ENCODE measurements around the gene NAALADL2.

NAALADL2 gene

DNA sequence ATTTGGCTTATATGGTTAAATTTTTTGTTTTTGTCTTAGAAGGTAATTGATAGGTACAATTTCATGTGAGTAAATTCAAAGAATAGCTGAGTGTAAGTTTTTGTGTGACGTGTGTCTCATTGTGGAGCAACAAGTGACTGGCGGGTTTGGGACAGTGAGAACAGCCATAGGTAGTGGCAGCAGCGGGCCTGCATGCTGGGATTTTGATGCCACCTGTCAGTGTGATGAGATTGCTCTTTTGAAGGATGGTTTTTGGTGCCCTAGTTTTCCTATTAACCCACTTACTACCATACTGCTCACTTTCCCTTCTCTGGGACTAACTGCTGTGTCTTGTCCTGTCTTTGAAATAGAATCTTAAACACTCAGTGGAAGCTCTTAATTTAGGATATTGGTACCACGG lies 522.6 kb downstream of the NAALADL2 start:
- Histone ChIP-seq H3K79me2 (ENCODE audit: low read length) (no peaks in the 10 kb centered on the region), H3K9ac (ENCODE audit: low read length) (no peak overlapping the region), H2AFZ (ENCODE audit: low read depth, low read length) (no peak overlapping the region), H3K4me2 (ENCODE audit: low read length) (no peak overlapping the region), H3K27ac (ENCODE audit: low read length) (no peak overlapping the region), H4K20me1 (ENCODE audit: insufficient read depth, low read length) (no peaks in the 10 kb centered on the region), H3K36me3 (replicated peaks; ENCODE audit: low read depth, low read length) (no peaks in the 10 kb centered on the region), H3K9me3 (ENCODE audit: insufficient read depth, low read length) (no peaks in the 10 kb centered on the region), H3K27me3 (ENCODE audit: low read depth, low read length) (no peaks in the 10 kb centered on the region), H3K4me1 (ENCODE audit: low read length) (peaks cover 9% of the 10 kb centered on the region), H3K4me3 (ENCODE audit: low read length) (no peak overlapping the region)
- TF ChIP-seq CTCF (IDR thresholded peaks at IDR 0.05; ENCODE audit: low read depth, low read length) (no peak), EZH2phosphoT487 (IDR thresholded peaks at IDR 0.05; ENCODE audit: low read depth) (no peak)

- no peaks in the 10 kb centered on the region for H4K20me1 ChIP-seq (ENCODE audit: insufficient read depth, low read length)
- no peak overlapping the region for H3K4me2 ChIP-seq (ENCODE audit: low read length)
- H2AFZ ChIP-seq (ENCODE audit: low read depth, low read length): no peak overlapping the region
- TF ChIP-seq CTCF (IDR thresholded peaks at IDR 0.05; ENCODE audit: low read depth, low read length): no peak
- no peak for TF ChIP-seq EZH2phosphoT487 (IDR thresholded peaks at IDR 0.05; ENCODE audit: low read depth)
- no peaks in the 10 kb centered on the region for H3K36me3 ChIP-seq (replicated peaks; ENCODE audit: low read depth, low read length)
- no peaks in the 10 kb centered on the region for H3K27me3 ChIP-seq (ENCODE audit: low read depth, low read length)
- H3K9ac ChIP-seq (ENCODE audit: low read length): no peak overlapping the region
- H3K9me3 ChIP-seq (ENCODE audit: insufficient read depth, low read length): no peaks in the 10 kb centered on the region
- H3K4me3 ChIP-seq (ENCODE audit: low read length): no peak overlapping the region
- no peak overlapping the region for H3K27ac ChIP-seq (ENCODE audit: low read length)
- H3K79me2 ChIP-seq (ENCODE audit: low read length): no peaks in the 10 kb centered on the region
- peaks cover 5% of the 10 kb centered on the region for H3K4me1 ChIP-seq (ENCODE audit: low read length)
Observed at GRCh38 chr3:175383371-175383770, 524.2 kb downstream of the NAALADL2 start.

- Histone ChIP-seq H3K4me1 (ENCODE audit: low read length) (peaks cover under 1% of the 10 kb centered on the region), H3K9me3 (ENCODE audit: insufficient read depth, low read length) (no peaks in the 10 kb centered on the region), H3K79me2 (ENCODE audit: low read length) (no peaks in the 10 kb centered on the region), H3K9ac (ENCODE audit: low read length) (no peak overlapping the region), H4K20me1 (ENCODE audit: insufficient read depth, low read length) (no peaks in the 10 kb centered on the region), H3K36me3 (replicated peaks; ENCODE audit: low read depth, low read length) (no peaks in the 10 kb centered on the region), H3K27me3 (ENCODE audit: low read depth, low read length) (no peaks in the 10 kb centered on the region), H2AFZ (ENCODE audit: low read depth, low read length) (no peak overlapping the region), H3K27ac (ENCODE audit: low read length) (no peak overlapping the region), H3K4me3 (ENCODE audit: low read length) (no peak overlapping the region), H3K4me2 (ENCODE audit: low read length) (no peak overlapping the region)
- no peak for TF ChIP-seq CTCF (IDR thresholded peaks at IDR 0.05; ENCODE audit: low read depth, low read length)
- no peak for TF ChIP-seq EZH2phosphoT487 (IDR thresholded peaks at IDR 0.05; ENCODE audit: low read depth)
Observed at GRCh38 chr3:175383813-175384212, 524.7 kb downstream of the NAALADL2 start.

DNA sequence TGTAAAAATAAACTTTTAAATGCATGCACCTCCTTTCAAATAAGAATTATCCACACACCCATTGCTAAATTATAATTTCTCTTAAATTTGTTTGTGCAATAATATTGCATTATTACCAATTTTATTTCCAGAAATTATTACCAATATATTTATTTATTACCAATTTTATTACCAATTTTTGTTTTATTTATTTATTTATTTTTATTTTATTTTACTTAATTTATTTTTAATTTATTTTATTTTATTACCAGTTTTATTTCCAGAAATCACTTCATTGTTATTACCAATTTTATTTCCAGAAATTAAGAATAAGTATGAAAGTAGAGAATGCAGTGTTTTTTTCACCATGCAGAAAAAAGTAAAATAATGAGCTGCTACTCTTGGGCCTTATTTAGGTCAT lies 525.4 kb downstream of the NAALADL2 start:
- Histone ChIP-seq H3K36me3 (replicated peaks; ENCODE audit: low read depth, low read length) (no peaks in the 10 kb centered on the region), H3K27ac (ENCODE audit: low read length) (no peak overlapping the region), H3K4me3 (ENCODE audit: low read length) (no peak overlapping the region), H3K79me2 (ENCODE audit: low read length) (no peaks in the 10 kb centered on the region), H3K4me2 (ENCODE audit: low read length) (no peak overlapping the region), H4K20me1 (ENCODE audit: insufficient read depth, low read length) (no peaks in the 10 kb centered on the region), H3K27me3 (ENCODE audit: low read depth, low read length) (no peaks in the 10 kb centered on the region), H3K9me3 (ENCODE audit: insufficient read depth, low read length) (no peaks in the 10 kb centered on the region), H2AFZ (ENCODE audit: low read depth, low read length) (no peak overlapping the region), H3K4me1 (ENCODE audit: low read length) (no peaks in the 10 kb centered on the region), H3K9ac (ENCODE audit: low read length) (no peak overlapping the region)
- TF ChIP-seq EZH2phosphoT487 (IDR thresholded peaks at IDR 0.05; ENCODE audit: low read depth): no peak
- TF ChIP-seq CTCF (IDR thresholded peaks at IDR 0.05; ENCODE audit: low read depth, low read length): no peak

Data from OCI-LY3 (cell line).